Renal cortex interstitium (tissue), 11 donors: ENCODE data around the gene MYL7. TPM values are rescaled to one million over a fixed set of nuclear protein-coding genes. Genes with fewer than 3 reads are reported as not detected.

ENCODE experiments used
- DNase-seq, 11 donors: peaks; one replicate each; pipeline ENCODE4 v3.0.0-alpha.2; 2013; ENCODE audit warnings: low read depth in 9 of 11, low spot score in 4 of 11; ENCODE audit errors: extremely low read depth in 1 of 11
- polyA plus RNA-seq, 3 donors: library from polyadenylated mRNA; unstranded; fragments of 120-200 nt; gene quantifications; one replicate each; pipeline ENCODE4 v1.2.1, GENCODE V29; 2013; ENCODE audit not compliant: insufficient read length in 3 of 3

The MYL7 gene
- polyA plus RNA-seq, 3 donors: 0.59 to 0.77 (median 0.62) TPM

DNA sequence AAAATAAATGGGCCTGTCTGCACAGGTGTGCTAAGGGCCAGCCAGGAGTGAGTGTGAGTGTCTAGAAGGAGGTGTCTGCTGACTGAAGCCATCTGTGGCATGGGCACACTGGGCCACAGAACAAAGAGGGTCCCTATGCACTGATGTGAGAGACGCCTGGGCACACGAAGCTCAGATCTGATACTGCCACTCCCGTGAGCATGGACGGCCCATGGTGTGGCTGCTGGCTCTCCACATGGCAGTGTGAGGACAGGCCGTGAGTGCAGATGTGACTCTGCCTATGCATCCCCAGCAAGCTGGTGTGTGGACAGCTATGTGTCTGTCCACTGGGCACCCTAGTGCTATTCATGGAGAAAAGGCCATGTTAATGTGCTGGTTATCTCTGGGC, 12.8 kb upstream of the MYL7 start:
- no peak for DNase-seq

DNA sequence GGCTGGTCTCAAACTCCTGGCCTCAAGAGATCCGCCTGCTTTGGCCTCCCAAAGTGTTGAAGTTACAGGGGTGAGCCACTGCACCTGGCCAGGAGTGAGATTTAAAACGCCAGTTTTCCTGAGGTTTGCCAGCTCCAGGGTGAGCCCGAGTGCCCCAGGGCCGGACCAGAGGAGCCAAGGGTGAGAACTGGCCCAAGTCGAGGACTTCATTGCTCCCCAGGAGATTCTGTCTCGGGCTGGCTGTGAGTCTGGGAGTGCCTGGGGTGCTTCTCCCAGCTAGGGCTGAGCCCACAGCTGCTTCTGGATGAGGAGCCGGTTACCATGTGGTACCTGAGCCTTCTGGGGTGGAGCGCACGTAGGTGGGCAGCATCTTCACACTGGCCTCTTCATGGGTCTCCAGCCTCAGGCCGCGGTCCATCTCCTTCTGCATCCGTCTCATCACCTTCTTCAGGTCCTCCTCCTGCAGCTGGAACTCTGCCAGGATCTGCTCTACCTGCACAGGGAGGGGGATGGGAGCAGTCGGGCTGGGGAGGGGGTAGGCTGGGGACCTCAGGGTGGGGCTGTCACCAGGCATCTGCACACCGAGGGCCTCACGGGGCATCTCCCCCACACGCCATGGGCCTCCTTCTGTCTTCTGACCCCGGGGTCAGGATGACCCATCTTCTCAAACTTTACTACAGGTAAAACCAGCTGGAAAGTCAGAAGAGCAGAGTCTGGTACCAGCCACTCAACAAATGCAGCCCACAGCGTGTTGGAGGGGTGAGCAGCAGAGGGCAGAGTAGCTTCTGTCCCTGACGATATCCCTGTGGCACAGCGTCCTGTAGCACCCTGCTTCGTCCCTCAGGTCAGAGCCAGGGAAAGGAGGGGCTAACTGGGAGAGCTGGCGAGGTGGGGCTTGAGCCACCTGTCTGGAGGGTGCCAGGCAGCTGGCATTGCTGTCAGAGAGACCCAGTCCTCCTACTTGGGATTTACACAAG, 12.1 kb upstream of the MYL7 start:
- no peak for DNase-seq

DNA sequence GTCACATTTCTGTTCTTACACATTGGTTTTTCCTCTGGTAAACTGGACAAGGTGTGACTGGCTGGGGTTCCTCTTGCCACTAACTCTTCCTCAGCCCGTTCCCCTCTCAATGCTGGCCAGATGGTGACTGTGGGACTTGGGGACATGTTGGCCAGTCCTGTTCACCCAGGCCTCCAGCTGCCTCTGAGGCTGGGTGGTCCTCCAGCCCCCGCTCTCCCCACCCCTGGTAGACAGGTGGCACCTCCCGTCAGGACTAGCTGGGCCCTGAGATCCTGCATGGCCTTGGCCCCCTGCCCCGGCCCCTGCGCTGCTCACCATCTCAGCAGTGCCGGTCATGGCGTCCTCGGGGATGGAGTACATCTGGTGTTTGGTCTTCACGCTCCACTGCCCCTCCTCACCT, 10.8 kb upstream of the MYL7 start:
- DNase-seq: no peak

DNA sequence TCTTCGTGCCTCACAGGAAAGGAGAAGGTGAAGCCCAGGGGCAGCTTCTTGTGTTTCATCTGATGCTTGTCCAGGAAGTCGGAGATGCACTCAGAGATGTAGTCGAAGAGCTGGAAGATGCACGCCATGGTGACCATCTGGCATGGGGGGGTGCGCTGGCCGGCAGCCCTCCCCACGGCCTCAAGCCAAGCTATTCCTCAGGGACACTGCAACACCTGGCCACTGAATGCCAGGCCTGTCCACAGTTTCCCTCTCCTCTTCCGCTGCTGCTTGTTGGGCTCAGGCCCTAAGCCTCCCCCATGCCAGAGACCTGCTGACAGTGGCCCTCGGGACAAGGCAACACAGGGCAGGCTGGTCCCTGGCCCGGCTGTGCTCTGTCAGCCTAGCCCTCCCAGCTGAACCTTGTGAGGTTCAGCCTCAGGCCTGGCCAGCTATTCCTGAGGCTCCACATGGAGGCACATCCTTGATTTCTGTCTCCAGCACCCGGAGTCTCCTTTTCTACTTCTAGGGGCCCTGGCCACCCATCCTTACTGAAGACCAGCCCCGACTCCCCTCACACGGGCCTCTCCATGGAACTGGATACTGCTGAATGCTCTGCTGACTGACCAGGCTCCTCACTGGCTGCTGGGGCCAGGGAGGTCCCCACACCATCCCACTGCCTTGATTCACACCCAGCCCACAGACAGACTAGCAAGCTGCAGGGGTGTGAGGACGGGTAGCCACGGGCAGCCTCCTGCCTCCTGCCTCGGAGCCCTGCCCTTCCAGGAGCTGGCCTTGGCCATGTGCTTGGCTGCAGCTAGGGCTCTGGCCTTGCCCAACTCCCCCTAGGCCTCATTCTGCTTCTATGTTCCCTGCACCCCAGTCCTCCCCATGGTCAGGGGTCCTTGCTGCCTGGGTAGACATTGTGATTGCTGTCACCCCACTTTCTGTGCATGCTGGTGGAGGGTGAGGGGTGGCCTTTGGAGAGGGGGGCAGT, 10.1 kb upstream of the MYL7 start:
- DNase-seq: no peak

DNA sequence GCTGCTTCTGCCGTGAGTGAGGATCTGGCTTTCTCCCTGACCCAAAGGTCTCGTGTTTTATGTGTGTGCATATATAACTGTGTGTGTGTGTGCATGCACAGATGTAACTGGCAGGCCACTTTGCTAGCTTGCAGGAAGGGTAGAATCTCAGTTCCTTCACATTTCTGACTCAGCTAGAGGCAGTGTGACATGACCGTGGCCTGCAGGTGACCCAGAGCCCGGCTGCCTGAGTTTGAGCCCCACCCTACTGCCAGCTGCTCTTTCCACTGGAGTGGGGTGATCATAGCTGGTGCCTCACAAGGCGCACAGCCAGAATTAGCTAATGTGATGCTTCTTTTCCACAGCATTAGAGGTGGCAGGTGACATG, 9.3 kb upstream of the MYL7 start:
- DNase-seq: no peak

DNA sequence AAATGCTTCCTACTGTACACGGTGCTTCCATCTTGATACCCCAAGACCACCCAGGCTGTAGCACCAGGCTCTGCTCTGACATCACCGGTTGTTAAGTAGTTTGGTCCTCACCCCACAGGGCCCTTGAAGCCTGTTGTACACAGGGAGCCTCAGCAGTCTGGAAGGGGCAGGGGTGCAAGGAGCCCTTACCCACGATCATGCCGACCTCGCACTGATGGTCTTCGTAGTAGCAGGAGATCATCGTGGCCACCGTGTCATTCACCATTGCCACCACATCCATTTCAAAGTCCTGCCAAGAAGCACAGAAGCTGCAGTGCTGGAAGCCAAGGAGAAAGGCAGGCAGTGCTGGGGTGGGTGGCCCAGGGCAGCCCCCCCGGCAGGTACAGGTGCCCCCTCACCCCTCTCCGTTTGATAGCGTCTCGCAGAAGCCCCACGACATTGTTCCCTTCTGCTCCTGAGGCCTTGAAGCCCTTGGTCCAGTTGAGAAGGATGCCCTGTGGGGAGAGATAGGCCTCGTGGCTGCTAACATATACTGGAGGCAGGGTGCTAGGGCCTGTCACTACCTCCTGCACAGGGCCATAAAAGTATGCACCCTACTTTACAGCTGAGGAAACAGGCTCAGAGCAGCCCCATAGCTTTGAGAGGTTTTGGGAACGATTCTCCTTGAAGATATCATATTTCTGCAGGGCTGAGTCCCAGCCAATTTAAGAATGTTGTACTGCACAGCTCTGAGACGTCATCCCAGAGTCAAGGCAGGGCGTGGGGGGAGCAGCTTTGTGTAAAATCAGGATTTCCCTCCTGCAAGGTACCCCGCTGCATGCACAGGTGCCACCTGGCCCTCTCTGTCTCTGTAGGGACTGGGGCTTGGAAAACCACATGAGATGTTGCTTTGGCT, 8.7 kb upstream of the MYL7 start:
- DNase-seq: no peak

DNA sequence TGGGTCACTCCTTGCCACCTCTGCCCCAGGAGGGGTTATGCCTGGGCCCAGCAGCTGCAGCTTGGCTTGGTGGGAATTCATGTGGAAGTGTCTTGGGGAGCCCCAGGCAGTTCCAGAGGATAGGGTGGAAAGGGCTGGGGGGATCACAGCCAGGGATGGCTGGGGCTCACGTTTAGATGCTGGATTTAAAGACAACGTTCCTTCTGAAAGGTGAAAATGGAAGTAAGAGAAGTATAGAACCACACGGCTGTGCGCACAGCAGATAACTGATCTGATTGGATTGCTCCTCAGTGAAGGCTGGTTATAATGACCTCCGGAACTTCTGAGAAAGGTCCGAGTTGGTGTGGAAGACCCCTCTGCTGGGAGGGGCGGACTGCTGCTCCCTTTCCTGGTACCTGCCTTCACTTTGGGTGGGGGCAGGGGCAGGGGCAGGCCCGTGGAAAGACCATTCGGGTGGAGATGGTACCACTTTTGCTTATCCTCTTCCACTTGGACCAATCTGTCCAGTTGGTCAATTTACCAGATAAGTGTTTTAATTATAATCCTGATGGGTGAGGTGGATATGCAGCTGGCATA, 7.9 kb upstream of the MYL7 start:
- no peak for DNase-seq

DNA sequence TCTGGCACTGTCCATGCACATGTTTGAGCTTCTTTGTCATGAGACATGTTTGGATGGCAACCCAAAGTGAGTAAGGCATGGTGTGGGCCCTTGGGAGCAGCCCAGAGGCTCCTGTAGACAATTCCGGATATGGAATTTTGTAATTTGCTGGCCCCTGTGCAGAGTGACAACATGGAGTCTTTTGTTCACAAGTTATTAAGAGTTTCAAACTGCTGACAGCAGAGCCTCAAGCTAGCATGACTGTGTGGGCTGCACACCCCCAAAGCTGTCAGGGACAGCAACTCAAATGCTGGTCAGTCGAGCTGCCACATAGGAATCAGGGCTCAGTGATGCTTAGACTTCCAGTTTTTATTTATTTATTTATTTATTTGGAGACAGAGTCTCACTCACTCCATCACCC, 7.0 kb upstream of the MYL7 start:
- no peak for DNase-seq

DNA sequence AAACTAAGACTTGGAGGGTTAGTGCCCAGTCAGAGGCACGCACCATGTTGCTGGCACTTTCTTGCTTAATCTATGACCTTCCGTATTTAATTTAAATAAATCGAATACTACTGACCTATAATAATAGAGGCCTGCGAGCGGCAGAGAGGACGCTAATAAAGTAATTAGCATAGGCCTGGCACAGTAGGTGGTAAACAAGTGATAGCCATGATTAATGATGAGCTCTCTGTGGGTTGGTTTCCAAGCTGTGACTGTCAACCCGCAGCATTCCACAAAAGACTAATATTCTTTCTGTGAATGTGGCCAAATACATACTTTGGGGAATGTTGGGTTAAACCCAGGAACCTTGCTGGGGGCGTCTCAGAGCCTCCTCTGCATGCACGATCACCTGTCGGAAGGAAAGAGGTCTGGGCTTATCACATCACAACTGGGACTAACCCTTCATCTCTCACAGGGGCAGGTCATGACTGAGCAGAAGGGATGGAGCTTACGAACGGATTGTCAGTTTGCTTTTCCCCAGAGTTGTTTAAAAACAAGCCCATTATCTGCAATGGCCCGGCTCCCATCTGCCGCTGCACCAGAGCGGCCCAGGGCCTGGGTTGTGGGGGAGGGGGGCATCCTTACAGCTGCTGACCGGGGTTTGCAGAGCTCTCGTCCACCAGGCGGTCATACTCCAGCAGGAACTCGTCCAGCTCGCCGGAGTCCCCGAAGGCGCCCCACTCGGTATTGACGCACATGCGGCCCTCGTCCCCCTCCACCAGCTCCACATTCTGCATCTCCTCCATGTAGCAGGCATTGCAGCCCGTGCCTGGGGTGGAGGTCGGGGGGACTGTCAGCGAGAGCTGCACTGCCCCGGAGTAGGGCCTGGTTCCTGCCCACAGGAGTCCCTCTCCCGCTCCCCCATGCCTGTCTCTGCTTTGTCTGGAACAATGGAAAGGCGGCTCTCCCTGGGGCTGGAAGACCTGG, 6.2 kb upstream of the MYL7 start:
- peak in 5 of 11 donors; percentile 51 to 72 (median 67) for DNase-seq

DNA sequence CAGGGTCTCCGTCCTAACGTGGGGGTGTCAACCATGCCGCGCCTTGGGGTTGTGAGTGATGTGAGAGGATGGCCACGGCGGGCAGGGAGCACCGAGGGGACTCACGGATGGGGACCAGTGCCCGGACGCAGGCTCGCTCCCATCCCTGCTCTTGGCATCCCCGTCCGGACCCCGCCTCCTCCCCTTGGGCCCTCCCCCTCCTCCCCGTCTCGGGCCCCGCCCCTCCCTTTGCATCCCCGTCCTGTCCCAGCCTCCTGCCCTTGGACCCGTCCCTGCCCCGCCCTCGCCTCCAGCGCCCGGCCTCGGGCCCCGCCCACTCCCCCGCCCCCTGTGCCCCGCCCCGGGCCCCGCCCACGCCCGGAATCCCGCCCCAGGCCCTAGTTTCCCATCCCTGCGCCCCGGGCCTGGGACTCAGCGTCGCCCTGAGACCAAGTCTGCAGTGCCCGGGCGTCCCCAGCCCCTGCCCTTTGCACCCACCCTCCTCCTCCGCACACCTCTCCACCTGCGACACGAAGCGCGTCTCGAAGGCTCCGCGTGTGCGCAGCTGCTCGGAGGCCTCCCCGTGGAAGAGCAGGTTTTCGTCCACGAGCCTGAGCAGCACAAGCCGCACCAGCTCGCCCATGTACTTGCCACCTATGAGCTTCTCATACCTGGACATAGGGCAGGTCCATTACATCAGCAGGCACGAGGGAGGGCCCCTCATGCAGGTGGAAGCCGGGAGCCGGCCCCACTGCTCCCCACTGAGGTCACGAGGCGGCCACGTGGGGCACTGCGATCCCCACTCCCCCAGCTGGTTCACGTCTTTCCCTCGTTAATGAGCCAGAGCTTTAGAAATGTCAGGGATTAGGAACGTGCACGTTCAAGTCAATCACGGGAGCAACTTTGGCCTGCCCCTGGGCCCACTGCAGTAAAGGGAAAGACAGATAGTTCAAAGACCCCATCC, 5.1 kb upstream of the MYL7 start:
- peak in 4 of 11 donors; percentile 47 to 69 (median 63) for DNase-seq

DNA sequence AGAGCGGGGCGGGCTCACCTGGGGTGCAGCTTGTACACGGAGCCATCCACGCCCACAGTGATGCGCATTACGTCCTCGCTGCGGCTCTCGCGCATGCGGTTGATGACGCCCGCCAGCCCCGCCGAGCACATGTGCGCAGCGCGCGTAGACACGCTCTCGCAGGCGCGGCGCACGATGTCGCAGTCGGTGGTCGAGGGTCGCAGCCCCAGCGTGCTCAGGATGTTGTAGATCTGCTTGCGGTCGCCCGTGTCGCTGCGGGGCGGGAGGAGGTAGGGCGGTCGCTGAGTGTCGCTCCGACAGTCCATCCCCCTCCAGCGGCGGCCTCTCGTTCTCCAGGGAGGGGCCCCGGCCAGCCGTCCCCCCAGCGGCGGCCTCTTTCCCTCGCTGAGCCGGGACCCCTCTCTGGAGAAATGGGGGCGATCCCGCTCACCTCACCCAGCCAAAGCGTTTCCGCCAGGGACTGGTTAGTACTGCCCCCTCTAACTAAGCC, 4.4 kb upstream of the MYL7 start:
- no peak for DNase-seq

DNA sequence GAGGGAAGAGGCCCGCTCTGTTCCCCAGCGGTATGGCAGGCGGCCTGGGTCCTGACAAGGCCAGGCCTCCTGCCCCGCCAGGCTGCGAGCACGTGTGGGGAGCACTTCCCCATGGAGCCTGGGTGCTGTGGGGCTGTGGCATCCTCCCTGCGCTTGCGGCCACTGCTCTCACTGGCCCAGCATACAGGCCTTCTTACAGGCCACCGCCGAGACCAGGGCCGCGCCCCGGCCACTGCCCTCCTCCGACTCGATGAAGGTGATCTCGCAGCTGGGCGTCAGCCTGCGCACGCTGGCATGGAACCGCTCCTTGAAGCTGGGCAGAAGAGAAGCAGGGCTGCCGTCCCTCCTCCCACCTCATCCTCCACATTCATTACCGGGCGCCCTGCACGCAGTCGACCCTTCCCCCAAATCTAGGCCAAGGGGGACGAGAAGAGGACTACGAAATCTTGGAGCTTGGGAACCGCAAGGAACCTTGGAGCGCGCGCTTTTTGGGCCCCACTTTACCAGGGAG, 3.9 kb upstream of the MYL7 start:
- no peak for DNase-seq

DNA sequence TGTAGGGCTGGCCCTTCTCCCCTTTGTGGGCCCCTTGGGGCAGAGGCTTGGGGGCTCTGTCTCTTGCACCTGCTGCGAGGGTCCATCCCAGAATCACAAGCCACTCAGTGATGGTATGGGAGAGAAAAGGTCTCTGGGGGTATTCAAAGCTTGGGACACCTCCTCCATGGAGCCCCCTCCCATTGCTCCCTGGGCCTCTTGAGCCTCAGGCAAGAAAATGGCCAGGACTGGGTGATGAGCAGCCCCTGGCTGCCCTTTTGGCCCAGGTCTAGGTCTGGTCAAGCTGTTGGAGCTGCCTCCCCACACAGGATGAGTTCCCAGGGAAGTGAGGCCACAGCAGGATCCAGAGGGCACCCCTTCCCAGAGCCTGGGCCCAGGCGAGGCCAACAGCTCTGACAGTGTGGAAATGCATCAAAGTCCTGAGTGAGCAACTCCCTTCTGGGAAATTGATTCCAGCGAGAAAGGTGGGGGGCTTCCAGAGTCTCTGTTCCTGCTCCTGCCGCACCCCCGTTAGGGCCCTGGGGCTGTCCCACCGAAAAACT, 3.4 kb upstream of the MYL7 start:
- no peak for DNase-seq

DNA sequence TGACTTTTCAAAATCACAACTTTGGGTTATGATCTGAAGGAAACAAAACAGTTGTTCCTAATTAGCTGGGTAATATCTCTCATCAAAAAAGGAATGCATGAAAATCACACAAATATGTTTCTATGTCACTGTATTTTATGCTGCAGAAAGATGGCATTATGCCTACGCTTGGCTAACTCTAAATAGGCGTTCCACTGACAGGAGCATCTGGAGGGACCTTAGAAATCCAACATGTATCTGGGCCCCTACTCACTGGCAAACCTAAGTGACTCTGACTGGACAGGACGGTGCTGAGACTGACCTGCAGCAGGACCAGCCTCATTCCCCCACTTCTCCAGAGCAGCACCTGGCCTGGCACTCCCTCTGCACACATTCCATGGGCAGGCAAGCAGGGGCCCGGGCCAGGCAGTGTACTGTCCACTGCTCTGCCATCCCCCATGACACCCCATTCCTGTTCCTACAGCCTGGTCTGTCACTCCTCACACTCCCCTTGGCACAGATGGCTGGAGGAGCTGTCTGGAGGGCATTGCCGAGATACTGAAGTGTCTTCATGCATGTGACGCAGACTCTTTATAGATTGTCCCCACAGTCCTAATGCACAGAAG, 2.6 kb upstream of the MYL7 start:
- DNase-seq: no peak

DNA sequence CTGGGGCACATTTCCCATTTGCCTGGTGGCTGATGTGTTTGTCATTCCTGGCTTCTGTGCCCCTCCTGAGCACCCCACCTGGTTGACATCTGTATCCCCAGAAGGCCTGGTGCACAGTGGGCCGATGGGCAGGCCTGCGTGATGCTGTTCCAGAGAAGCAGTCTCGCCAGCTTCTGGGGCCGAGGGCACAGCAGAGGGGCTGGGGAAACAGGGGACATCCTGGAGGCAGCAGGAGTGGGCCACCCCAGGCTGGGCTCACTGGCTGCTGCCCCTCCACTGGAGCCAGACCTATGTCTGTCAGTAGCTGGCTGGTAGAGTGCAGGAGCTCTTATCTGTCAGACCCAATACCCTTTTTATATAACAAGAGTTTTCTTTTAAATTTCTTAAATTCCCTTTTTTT, 896 bp upstream of the MYL7 start:
- no peak for DNase-seq
